Spinal cord (tissue), 10 donors: ENCODE measurements around the gene GOLGA3. TPM values are rescaled to one million over a fixed set of nuclear protein-coding genes. Genes with fewer than 3 reads are reported as not detected.
"Not testable (repeated sequence)": the region's sequence is repeated elsewhere in the genome, so short reads cannot be mapped to it uniquely, and the experiment has no call there.

Experiments used
- DNase-seq, 6 donors: peaks; one replicate each; pipeline versions ENCODE4 v3.0.0 to v3.0.0-alpha.2; 2013 to 2015; ENCODE audit warnings: low spot score in 6 of 6, low read depth in 4 of 6
- H3K27ac ChIP-seq: one replicate; pipeline ENCODE4 v1.5.1; 2013; ENCODE audit warnings: low read depth, low read length, control low read depth
- H3K27me3 ChIP-seq: one replicate; pipeline ENCODE4 v1.6.1; 2013; ENCODE audit warnings: low read length; ENCODE audit not compliant: control insufficient read depth, insufficient read depth
- H3K36me3 ChIP-seq: one replicate; pipeline ENCODE4 v1.6.1; 2013; ENCODE audit warnings: low read length; ENCODE audit not compliant: control insufficient read depth, insufficient read depth
- H3K4me1 ChIP-seq: one replicate; pipeline ENCODE4 v1.6.1; 2013; ENCODE audit warnings: low read length; ENCODE audit not compliant: control insufficient read depth, insufficient read depth
- H3K4me3 ChIP-seq: one replicate; pipeline ENCODE4 v1.5.1; 2013; ENCODE audit warnings: low read depth, low read length, control low read depth
- H3K9me3 ChIP-seq: one replicate; pipeline ENCODE4 v1.6.1; 2013; ENCODE audit warnings: low read length; ENCODE audit not compliant: control insufficient read depth, insufficient read depth
- WGBS: methylation state at CpG from one replicate; pipeline ENCODE4 v1.1.5; 2013; ENCODE audit warnings: missing lambda C conversion rate; ENCODE audit not compliant: insufficient coverage; 5-methylcytosine and 5-hydroxymethylcytosine counted together
- polyA plus RNA-seq, 2 donors: library from polyadenylated mRNA; unstranded; fragments of 120-200 nt; gene quantifications; one replicate each; pipeline ENCODE4 v1.2.1, GENCODE V29; 2013; ENCODE audit not compliant: insufficient read length in 2 of 2
- total RNA-seq, 2 donors: library from RNA; depleted of rRNA in 1 of 2; stranded (reverse); fragments of 120-200 nt in 1 of 2; fragments of >200 nt in 1 of 2; gene quantifications; one replicate each; pipeline versions ENCODE4 v1.2.3 to v1.2.4, GENCODE V29; 2013 to 2014
- donor health status: healthy.

Gene GOLGA3
- total and polyA plus RNA-seq, 4 donors, result 33.0 to 50.4 (median 41.9) TPM

DNA sequence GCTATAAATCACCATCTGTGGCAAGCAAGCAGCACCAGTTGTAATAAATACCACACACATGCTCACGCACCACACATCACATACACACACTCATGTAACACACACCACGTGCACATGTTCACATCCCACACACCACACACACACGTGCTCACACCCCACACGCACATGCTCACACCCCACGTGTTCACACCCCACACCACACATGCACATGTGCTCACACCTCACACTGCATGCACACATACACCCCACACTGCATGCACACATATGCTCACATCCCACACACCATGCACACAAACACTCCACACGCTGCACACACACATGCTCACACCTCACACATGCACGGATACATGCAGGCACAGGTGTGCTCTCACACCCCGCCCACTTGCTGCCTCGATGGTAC, 44.1 kb downstream of the GOLGA3 start:
- H3K27me3 ChIP-seq, result no peaks in the 10 kb centered on the region
- WGBS, result 86% methylated on average over 9 of the region's 9 CpGs
- no peak for DNase-seq

DNA sequence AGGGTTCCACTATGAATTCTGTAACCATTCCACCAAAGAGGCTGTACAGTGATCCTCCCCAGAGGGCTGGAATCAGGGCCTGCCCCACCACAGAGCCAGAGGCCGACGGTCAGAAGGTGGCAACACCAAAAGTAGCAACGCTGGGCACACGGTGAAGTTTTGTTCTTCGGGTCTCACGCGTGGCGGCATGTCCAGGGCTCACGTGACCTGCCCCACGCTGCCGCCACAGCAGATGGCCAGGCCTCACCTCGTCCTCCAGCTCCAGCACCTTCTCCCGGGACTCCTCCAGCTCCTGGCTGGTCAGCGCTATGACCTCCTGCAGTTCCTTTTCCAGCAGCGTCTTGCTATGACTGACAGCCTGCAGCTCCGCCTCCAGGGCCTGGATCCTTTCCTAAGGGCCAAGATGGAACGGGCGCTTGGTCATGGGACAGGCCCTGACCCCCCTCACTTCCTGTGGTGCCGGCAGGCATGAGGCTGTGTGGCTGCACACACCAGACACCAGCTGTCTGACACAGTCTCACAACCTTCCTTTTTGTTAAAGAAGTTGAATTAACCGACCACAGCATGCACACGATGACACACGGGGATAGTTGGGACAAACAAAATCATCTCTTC, 44.6 kb downstream of the GOLGA3 start:
- no peaks in the 10 kb centered on the region for H3K4me1 ChIP-seq
- 88% methylated on average over 17 of the region's 22 CpGs for WGBS
- no peak overlapping the region for H3K27ac ChIP-seq
- H3K9me3 ChIP-seq, result no peaks in the 10 kb centered on the region
- no peak overlapping the region for H3K4me3 ChIP-seq
- no peak for DNase-seq
- H3K36me3 ChIP-seq, result peaks cover 99% of the 10 kb centered on the region
- no peaks in the 10 kb centered on the region for H3K27me3 ChIP-seq

More for the DNA sequence above, 44.1 kb downstream of the GOLGA3 start:
- Histone ChIP-seq H3K4me1 (no peaks in the 10 kb centered on the region), H3K36me3 (peaks cover 99% of the 10 kb centered on the region), H3K9me3 (no peaks in the 10 kb centered on the region), H3K27ac (no peak overlapping the region), H3K4me3 (no peak overlapping the region)

DNA sequence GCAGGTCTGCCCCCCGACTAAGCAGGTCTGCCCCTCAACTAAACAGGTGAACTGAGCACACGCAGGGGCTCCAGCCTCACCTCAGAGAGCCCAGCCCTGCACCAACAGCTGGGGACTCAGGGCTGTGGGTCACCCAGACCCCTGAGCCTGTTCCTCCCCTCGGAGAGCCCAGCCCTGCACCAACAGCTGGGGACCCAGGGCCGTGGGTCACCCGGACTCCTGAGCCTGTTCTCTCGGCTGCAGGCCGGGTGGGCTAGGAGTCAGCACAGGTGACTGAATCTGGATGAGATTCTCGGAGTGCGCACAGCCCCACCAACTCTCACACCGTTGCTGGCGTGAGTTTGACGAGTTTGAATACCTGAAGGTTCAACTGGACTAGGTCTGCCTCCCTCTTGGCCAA, 46.7 kb downstream of the GOLGA3 start:
- peaks cover 99% of the 10 kb centered on the region for H3K36me3 ChIP-seq
- 97% methylated on average over 12 of the region's 12 CpGs for WGBS

DNA sequence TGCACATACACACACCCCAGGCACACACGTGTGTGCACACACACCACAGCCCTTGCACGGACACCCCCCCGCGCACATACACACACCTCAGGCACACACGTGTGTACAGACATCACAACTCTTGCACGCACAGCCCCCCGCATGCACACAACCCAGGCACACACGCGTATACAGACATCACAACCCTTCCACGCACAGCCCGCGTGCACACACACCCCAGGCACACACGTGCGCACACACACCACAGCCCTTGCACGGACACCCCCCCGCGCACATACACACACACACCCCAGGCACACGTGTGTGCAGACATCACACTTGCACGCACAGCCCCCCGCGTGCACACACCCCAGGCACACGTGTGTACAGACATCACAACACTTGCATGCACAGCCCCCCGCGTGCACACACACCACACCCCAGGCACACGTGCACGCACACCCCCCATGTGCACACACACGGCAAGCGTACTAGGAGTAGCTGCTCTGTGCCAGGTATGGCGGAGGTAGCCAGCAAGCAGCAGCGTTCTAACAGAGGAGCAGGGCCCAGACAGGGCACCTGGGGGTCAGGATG, 48.8 kb downstream of the GOLGA3 start:
- 98% methylated on average over 23 of the region's 30 CpGs for WGBS

More for the DNA sequence above, 46.7 kb downstream of the GOLGA3 start:
- H3K4me3 ChIP-seq, result no peak overlapping the region
- H3K4me1 ChIP-seq, result peaks cover 3% of the 10 kb centered on the region
- no peaks in the 10 kb centered on the region for H3K9me3 ChIP-seq
- H3K27me3 ChIP-seq, result no peaks in the 10 kb centered on the region
- DNase-seq, result no peak
- no peak overlapping the region for H3K27ac ChIP-seq

DNA sequence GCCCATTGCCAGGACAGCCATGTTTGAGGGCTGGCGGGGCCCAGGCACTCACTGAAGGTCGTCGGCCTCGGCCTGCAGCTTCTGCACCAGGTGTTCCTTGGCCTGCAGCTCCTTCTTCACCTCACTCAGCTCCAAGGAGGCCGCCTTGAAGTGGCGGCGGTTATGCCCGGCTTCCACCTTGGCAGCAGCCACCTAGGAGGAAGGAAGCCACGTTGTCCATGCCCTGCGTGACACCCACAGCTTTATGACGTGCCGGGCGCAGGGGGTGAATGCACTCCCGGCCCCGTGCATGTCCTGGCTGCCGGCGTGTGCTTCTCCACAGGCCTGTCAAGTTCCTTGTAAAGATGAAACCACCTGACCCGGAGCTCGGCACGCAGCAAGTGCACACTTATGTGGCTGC, 51.1 kb downstream of the GOLGA3 start:
- Histone ChIP-seq H3K9me3 (no peaks in the 10 kb centered on the region), H3K4me1 (peaks cover 5% of the 10 kb centered on the region), H3K27me3 (no peaks in the 10 kb centered on the region), H3K27ac (no peak overlapping the region), H3K4me3 (no peak overlapping the region), H3K36me3 (peaks cover 96% of the 10 kb centered on the region)
- WGBS, result 92% methylated on average over 20 of the region's 20 CpGs
- DNase-seq, result no peak

More for the DNA sequence above, 48.8 kb downstream of the GOLGA3 start:
- no peak overlapping the region for H3K4me3 ChIP-seq
- peaks cover 5% of the 10 kb centered on the region for H3K4me1 ChIP-seq
- no peak overlapping the region for H3K27ac ChIP-seq
- no peak for DNase-seq
- no peaks in the 10 kb centered on the region for H3K9me3 ChIP-seq
- peaks cover 97% of the 10 kb centered on the region for H3K36me3 ChIP-seq
- H3K27me3 ChIP-seq, result no peaks in the 10 kb centered on the region

DNA sequence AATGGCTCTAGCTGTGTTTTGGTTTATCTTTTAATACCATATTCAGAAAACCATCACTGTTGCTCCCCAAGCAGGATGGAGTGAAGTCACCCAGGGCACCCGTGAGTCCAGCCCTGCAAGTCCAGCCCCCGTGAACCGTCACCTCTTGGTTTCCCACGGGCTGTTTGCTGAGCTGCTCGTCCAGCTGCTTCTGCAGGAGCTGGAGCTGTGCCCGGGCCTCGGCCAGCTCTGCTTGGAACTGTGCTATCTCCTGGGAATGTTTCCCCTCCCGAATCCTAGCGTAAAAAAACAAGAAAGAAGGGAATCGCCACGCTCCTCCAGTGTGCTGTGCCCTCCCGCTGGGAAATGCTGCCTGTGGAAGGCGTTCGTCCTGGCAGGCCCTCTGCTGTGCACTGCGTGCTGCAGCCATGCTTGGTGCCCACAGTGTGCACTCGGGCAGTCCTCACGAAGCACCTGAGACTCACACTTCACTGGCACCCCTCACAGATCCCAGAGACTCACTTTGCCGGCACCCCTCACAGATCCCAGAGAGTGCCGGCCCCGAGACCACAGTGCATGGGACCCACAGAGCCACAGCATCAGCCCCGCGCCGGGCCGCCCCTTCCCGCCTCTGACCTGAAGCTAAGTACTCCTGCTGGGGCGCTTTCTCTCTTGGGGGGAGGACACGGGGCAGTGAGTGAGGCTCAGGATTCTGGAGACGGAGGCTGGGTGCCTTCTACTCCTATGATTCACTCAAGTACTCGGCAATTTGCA, 51.7 kb downstream of the GOLGA3 start:
- Histone ChIP-seq H3K9me3 (no peaks in the 10 kb centered on the region), H3K4me3 (no peak overlapping the region), H3K36me3 (peaks cover 96% of the 10 kb centered on the region), H3K27me3 (no peaks in the 10 kb centered on the region), H3K27ac (no peak overlapping the region), H3K4me1 (peaks cover 5% of the 10 kb centered on the region)
- WGBS, result 87% methylated on average over 29 of the region's 29 CpGs
- DNase-seq, result peak in 1 of 6 donors; percentile 60

DNA sequence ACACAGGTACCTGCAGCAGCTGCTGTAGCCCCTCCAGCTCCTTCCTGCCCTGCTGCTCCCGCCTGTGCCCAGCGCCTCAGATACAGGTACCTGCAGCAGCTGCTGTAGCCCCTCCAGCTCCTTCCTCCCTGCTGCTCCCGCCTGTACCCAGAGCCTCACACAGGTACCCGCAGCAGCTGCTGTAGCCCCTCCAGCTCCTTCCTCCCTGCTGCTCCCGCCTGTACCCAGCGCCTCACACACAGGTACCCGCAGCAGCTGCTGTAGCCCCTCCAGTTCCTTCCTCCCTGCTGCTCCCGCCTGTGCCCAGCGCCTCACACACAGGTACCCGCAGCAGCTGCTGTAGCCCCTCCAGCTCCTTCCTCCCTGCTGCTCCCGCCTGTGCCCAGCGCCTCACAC, 52.4 kb downstream of the GOLGA3 start:
- H3K27me3 ChIP-seq, H3K4me1 ChIP-seq, DNase-seq, H3K4me3 ChIP-seq, H3K9me3 ChIP-seq, H3K27ac ChIP-seq: not testable (repeated sequence)
- H3K36me3 ChIP-seq, result peaks cover 96% of the 10 kb centered on the region
- WGBS, result over 99% methylated on average over 10 of the region's 12 CpGs

DNA sequence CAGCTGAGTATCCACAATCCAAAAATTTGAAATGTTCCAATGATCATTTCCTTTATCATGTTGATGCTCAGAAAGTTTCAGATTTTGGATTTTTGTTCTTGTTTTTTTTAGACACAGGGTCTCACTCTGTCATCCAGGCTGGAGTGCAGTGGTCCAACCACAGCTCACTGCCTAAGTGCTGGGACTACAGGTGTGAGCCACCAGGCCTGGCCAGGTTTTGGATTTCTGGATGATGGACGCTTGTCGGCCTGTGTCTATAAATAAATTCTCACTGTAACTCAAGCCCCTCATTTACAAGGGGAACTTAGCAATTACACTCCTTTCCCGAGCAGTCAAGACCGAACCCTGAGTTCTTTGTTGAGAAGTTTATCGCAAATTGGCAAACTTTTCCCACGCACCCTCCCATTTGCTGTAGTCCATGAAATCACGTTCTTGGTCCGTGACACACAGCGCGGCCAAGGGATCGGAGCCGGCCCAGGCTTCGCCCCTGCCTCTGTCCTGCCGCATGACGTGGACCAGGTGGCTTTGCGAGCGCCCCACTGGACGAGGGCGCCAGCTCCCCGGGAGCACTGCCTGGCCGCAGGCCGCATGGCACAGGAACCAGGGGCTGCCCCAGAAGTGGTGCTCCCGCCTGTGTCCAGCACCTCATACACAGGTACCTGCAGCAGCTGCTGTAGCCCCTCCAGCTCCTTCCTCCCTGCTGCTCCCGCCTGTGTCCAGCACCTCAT, 53.0 kb downstream of the GOLGA3 start:
- Histone ChIP-seq H3K4me3 (no peak overlapping the region), H3K27me3 (no peaks in the 10 kb centered on the region), H3K4me1 (peaks cover 5% of the 10 kb centered on the region), H3K36me3 (peaks cover 91% of the 10 kb centered on the region), H3K27ac (no peak overlapping the region), H3K9me3 (no peaks in the 10 kb centered on the region)
- DNase-seq, result no peak
- 96% methylated on average over 21 of the region's 24 CpGs for WGBS

DNA sequence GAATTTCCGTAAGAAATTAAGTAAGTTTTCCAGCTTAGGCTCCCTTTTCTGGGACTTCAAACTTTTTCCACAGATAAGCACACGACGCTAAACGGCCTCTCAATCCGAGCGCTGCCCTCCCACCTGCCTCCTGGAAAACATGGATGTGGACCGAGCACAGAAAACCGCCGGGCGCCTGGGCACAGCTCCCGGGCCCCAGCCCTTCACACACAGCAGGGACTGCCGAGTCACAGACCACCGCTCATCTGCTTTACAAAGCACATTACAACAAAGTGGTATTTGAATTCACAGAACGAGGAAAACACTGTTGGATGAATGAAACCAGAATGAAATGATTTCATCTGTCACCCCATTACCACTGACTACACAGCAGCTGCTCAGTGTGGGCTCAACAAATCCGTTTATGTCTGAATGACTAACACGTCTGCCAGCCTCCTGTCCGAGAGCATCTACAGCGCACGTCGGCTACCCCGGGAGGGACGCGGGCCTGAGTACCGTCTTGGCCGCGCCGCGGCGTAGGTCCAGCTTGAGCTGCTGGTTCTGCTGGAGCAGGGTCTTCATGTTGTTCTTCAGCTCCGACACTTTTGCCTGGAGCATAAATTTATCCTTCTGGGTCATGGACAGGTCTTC, 53.9 kb downstream of the GOLGA3 start:
- Histone ChIP-seq H3K27ac (no peak overlapping the region), H3K9me3 (no peaks in the 10 kb centered on the region), H3K4me3 (no peak overlapping the region), H3K4me1 (peaks cover 5% of the 10 kb centered on the region), H3K36me3 (peaks cover 91% of the 10 kb centered on the region), H3K27me3 (no peaks in the 10 kb centered on the region)
- no peak for DNase-seq
- 89% methylated on average over 26 of the region's 30 CpGs for WGBS
